GM21717 (cell line): ENCODE measurements around the gene GLYAT.
A peak's percentile ranks its signal among the peaks of the same experiment; 100 is the strongest.
"Not testable (repeated sequence)": the region's sequence is repeated elsewhere in the genome, so short reads cannot be mapped to it uniquely, and the experiment has no call there.

Experiments used
- ATAC-seq: cut with Tn5 transposase; IDR thresholded peaks from one replicate; pipeline ENCODE4 v1.9.1; 2021; ENCODE audit warnings: mild to moderate bottlenecking, moderate library complexity; ENCODE audit not compliant: unreplicated experiment

GLYAT gene

DNA sequence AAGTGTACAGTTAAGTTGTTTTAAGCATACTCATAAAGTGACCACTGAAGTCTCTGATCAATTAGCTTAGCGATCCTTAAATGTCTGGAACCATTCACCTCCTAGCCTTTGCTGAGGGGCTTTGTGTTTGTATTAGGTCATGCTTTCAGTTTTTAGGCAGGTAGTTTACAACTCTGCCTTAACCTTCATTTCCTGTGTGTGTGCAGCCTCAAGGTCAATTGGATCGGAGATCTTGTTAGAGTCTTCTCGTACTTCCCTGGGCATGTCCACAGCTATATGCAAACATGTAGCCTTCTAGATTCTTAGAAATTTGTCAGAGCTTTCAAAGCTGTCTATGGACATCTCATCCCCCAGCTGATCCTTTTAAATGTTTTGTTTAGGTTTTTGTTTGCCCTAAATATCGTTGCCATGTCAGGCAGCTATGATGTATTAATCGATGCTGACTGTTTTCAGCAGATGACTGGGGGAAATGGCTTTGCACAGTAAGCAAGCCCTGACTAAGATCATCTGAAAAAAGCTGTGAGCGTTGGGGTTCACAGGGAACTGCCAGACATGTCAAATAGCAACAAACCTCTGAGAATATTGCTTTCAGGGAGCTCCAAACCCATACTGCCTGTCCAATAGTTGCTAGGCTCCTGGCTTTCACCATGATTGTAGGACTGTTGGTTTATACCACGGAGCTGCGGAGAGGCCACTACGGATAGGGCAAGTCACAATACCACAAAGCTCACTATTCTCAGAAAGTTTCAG is 45.6 kb downstream of the GLYAT start:
- no peak for ATAC-seq

DNA sequence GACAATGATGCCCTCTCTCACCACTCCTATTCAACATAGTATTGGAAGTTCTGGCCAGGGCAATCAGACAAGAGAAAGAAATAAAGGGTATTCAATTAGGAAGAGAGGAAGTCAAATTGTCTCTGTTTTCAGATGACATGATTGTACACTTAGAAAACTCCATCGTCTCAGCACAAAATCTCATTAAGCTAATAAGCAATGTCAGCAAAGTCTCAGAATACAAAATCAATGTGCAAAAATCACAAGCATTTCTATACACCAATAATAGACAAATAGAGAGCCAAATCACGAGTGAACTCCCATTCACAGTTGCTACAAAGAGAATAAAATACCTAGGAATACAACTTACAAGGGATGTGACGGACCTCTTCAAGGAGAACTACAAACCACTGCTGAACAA is 49.1 kb downstream of the GLYAT start:
- ATAC-seq = not testable (repeated sequence)

DNA sequence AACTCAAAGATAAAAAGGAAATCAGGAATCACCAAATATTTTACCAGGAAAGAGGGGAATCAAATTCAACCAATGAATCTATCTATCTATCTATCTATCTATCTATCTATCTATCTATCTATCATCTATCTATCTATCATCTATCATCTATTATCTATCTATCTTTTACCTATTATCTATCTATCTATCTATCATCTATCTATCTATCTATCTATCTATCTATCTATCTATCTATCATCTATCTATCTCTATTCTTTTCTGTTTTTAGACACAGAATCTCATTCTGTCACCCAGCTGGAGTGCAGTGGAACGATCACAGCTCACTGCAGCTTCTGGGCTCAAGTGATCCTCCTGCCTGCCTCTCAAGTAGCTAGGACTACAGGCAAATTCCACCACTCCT is 54.2 kb downstream of the GLYAT start:
- ATAC-seq = not testable (repeated sequence)

DNA sequence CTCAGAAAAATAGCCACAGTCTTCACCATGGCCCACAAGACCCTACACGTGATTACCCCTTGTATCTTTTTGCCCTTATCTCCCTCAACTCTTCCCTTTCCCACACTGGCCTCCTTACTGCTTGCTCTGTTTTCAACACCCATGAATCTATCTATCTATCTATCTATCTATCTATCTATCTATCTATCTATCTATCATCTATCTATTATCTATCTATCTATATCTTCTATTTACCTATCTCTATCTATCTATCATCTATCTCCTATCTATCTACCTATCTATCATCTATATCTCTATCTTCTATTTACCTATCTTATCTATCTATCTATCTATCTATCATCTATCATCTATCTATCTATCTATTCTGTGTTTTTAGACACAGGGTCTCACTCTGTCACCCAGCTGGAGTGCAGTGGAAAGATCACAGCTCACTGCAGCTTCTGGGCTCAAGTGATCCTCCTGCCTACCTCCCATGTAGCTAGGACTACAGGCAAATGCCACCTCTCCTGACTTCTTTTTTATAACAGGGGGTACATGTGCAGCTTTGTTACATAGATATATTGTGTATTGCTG is 55.1 kb downstream of the GLYAT start:
- no peak for ATAC-seq

DNA sequence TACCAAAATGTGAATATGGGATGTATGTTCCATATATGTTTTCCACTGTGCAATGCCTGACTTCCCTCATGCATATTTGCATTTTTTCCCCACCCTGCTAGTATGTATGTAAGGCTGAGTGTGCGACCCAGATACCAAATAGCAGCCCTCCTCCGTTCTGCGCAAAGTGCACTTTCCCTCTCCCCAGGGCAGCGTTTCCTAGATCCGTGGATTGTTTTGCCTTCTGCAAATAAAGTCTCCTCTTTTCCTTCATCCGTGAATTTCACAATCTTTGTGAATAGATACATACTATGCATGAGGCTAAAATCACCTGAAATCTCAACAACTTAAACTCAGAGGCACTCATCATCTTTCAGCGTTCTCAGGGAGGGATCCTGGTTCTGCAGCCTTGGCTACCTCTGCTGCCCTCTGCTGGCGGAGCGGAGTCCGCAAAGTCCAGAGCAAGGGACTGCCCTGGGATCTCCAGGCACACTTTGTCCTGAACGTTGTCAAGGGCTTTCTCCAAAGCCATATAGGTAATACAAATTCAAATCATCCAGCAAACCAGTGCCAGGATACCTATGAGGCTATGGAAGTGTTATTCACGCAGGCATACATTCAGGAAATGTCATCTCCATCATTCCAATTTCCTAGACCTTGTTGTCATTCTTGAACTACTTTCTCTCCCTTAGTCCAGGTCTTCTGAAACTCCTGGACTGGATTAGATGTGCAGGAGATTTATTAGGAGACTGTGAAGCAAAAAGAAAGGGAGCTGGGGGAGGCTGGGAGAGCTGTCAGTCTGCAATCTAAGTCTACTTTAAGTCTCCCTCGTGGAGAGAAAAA is 56.2 kb downstream of the GLYAT start:
- peak; percentile 94 for ATAC-seq

DNA sequence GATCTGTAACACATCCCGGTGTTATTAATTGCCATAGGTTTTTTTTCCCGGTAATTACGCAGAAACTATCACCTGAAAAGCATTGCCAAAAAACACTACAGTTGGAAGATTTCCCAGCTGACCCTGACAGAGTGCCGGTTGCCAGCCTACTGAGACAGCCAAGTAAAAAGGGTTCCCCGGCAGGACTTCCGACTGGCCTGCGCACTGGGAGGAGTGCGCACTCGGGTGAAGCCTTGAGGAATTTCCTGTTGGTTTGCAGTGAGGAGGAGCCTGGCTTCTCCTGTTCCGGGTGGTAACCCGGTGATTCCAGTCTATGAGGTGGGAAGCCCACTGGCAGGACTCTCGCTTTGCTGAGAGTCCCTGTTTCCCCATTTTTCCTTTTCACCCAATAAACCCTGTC is 57.1 kb downstream of the GLYAT start:
- ATAC-seq = no peak

DNA sequence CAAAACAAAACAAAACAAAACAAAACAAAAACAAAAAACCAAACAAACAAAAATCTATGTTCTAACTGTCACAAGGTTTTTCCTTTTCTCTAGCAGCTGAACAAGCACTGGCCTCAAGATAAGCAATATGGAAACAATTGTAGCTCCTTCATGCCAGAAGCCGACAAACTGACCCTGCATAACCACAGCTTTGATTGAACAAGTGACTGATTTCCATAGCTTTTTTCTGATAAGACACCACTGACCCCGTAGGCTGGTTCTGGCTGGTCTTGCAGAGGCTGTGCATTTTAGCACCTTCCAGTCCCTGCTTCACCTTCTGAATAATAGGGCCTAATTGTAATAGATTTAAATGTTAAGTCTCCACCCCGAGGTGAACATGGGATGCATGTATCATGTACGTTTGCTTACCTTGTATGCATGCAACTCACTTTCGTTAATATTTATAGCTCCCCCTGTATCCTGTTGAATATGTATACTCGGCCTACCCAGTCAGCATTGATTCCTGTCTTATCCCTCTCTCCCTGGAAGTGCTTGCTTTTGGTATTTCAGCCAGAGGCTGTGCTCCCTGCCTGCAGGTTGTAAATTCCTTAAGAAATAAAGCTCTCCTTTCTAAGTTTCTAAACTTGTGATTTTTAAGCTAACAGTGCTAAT is 59.6 kb downstream of the GLYAT start:
- no peak for ATAC-seq

DNA sequence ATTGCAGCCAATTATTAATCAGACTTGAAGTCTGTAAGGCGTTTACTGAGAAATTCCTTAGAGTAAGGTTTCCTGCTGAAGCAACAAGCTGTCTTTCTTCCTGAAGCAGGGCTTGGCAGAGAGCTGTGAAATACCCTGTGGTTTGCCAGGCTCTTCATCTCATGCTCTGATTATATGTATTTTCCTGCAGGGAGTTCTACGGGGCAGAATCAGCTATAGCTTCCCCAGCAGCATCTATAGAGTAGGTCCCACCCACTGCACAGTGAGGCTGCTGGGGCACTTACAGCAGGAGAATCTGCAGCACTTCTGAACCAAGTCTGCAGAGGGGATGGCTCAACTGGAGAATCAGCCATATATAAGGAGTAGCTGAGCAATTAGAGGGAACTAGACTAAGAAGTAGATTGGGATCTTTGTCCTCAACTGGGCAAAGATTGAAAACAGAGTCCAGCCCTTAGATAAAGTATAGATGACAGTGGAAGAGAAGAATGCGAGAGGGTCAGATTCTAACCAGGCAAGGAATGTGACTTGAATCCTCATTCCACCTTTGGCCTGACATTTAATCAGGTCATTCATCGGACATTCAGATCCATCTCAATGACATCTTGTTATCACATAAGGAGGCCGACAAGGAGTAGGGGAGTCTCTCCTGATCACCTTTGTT is 71.7 kb downstream of the GLYAT start:
- ATAC-seq = no peak

GRCh38 chr11:58659404-58659803 is 72.3 kb downstream of the GLYAT start:
- ATAC-seq = no peak
